PFSK-1 (cell line): ENCODE results near the gene JAKMIP2.

Experiments
- FOXP2 ChIP-seq: optimal IDR thresholded peaks from 2 replicates; pipeline ENCODE3; 2011; ENCODE audit warnings: borderline replicate concordance, control low read depth, inconsistent platforms; ENCODE audit not compliant: insufficient read depth; ENCODE audit errors: extremely low read length, extremely low read depth
- POLR2AphosphoS5 ChIP-seq: IDR thresholded peaks from 2 replicates; pipeline ENCODE4 v1.6.1; 2012; ENCODE audit warnings: low read depth, mild to moderate bottlenecking, control low read depth, low read length, moderate library complexity
- SIN3A ChIP-seq: IDR thresholded peaks from 2 replicates; pipeline ENCODE4 v1.6.1; 2012; ENCODE audit warnings: mild to moderate bottlenecking, low read length, moderate library complexity, borderline replicate concordance; ENCODE audit not compliant: insufficient read depth
- TAF1 ChIP-seq: IDR thresholded peaks from 2 replicates; pipeline ENCODE4 v1.6.1; 2012; ENCODE audit warnings: low read length, control low read depth, borderline replicate concordance; ENCODE audit not compliant: insufficient read depth
- TF ChIP-seq, protein P1 (sequence below), 2 experiments: IDR thresholded peaks; 2 replicates each; pipeline versions ENCODE4 v1.6.1 to v1.8.0; 2011 to 2012; ENCODE audit warnings: low read depth in 2 of 2, low read length in 2 of 2, control low read depth in 1 of 2, inconsistent platforms in 1 of 2, mild to moderate bottlenecking in 1 of 2, moderate library complexity in 1 of 2; ENCODE audit not compliant: insufficient read depth in 1 of 2

The JAKMIP2 gene

DNA sequence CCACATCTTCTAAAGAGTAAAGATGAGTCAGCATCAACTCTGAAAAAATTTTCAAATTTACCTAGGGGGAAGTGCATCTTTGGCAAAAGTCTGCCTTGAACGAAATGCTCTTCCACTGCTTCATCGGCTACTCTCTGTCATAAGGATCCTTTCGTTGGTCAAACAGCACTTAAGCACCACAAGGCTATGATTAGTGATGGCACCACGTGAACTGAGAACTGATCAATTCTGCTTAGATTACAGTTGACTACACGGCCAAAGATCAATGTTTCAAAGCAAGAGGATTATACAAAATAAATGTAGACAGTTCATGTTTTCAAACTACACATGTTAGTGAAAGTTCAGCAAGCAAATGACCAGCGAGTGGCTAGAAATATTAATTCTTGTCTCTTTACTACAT, 9.4 kb downstream of the JAKMIP2 start:
- TF ChIP-seq TAF1: no peak
- TF ChIP-seq, protein P1, sequence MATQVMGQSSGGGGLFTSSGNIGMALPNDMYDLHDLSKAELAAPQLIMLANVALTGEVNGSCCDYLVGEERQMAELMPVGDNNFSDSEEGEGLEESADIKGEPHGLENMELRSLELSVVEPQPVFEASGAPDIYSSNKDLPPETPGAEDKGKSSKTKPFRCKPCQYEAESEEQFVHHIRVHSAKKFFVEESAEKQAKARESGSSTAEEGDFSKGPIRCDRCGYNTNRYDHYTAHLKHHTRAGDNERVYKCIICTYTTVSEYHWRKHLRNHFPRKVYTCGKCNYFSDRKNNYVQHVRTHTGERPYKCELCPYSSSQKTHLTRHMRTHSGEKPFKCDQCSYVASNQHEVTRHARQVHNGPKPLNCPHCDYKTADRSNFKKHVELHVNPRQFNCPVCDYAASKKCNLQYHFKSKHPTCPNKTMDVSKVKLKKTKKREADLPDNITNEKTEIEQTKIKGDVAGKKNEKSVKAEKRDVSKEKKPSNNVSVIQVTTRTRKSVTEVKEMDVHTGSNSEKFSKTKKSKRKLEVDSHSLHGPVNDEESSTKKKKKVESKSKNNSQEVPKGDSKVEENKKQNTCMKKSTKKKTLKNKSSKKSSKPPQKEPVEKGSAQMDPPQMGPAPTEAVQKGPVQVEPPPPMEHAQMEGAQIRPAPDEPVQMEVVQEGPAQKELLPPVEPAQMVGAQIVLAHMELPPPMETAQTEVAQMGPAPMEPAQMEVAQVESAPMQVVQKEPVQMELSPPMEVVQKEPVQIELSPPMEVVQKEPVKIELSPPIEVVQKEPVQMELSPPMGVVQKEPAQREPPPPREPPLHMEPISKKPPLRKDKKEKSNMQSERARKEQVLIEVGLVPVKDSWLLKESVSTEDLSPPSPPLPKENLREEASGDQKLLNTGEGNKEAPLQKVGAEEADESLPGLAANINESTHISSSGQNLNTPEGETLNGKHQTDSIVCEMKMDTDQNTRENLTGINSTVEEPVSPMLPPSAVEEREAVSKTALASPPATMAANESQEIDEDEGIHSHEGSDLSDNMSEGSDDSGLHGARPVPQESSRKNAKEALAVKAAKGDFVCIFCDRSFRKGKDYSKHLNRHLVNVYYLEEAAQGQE (IDR thresholded peaks at IDR 0.05; ENCODE audit: insufficient read depth in 1 of 2, low read depth in 2 of 2, low read length in 2 of 2): no peak
- no peak for TF ChIP-seq FOXP2
- TF ChIP-seq SIN3A: no peak
- TF ChIP-seq POLR2AphosphoS5: no peak

DNA sequence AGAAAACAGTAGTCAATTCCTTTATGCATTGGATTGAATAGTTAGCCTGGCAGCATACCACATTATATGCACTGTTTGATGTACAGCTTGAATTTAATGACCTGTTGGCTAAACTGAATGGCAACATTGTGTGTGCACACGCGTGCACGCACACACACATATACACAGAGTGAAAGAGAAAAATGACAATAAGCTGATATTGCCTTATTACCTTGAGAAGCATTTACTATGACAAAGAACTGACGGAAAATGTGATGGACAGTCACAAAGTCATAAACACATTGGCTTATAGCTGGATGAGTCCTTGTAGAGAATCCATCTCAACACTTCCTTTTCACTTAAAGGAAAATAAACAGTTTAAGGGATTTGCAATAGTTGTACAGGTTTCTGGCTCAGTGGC, 15.5 kb downstream of the JAKMIP2 start:
- TF ChIP-seq SIN3A: no peak
- no peak for TF ChIP-seq FOXP2
- TF ChIP-seq, protein P1 (IDR thresholded peaks at IDR 0.05; ENCODE audit: insufficient read depth in 1 of 2, low read depth in 2 of 2, low read length in 2 of 2): no peak
- no peak for TF ChIP-seq TAF1
- no peak for TF ChIP-seq POLR2AphosphoS5

DNA sequence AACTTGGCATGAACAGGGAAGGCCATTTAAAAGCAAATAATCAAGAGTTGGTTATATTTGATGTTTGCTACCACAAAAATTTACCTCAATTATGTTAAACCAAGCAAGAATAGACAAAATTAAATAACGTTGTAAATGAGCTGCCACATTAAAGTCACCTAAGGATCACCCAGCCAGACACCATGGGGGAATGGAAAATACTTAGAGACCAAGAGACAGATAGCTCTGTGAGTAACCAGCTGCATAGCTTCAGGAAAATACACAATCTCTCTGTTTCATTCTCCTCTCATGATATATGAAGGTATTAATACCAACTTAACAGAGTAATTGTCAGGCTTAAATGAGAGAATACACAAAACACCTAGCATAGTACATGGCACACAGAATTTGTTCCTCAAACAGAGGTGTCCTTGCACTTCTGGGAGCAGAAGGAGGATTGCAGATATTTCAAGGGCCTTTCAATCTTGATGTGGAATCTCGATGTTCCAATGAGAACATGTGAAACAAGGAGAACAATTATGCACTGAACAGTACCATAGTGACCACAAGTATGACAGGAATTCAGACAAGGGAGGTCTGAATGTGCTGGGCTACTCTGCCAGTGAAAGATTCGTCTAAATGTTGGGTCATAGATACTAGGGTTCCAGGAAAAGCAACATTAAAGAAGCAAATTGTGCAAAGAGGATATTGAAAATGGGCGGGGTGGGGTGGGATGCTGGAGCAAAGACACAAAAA, 18.6 kb downstream of the JAKMIP2 start:
- TF ChIP-seq SIN3A (no peak), TAF1 (no peak), FOXP2 (no peak), POLR2AphosphoS5 (no peak)
- TF ChIP-seq, protein P1 (IDR thresholded peaks at IDR 0.05; ENCODE audit: insufficient read depth in 1 of 2, low read depth in 2 of 2, low read length in 2 of 2): no peak

DNA sequence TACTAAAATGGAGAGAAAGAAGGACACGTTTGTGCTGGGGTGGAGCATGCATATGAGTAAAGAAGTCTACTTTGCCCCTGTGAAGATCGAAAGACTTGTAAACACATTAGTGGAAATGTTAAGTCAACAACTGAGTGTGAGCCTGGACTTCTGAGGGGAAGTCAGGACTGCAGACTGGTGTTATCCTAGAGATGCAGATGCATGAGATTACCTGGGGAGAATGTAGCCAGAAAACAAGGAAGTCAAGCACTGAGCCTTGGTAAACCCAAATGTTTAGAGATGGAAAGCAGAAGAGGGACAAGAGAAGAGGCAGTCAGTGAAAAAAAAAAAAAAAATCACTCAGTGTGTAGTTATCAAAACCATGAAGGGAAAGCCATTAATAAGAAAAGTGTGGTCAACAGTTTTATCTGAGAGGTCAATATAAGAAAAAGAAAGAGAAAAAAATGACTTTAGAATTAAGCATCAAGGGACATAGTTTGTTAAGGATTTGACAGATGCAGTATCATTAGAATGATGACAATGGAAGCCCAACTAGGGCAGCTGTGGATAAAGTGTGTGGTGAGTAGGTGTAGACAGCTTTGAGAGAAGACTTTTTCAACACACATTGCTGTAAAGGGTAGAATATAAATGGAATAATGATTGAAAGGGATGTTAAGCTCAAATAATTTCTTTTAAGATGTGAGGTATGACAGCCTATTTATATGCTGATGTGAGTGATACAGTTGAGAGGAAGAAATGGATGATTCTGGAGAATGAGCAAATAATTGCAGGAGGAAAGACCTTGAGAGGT, 22.2 kb downstream of the JAKMIP2 start:
- no peak for TF ChIP-seq SIN3A
- TF ChIP-seq FOXP2: no peak
- TF ChIP-seq, protein P1 (IDR thresholded peaks at IDR 0.05; ENCODE audit: insufficient read depth in 1 of 2, low read depth in 2 of 2, low read length in 2 of 2): no peak
- TF ChIP-seq POLR2AphosphoS5: no peak
- no peak for TF ChIP-seq TAF1
